Fibroblast of lung (primary cell): ENCODE results near the gene RBBP9. TPM values are rescaled to one million over a fixed set of nuclear protein-coding genes. Genes with fewer than 3 reads are reported as not detected.

Experiments
- DNase-seq, 2 donors: peaks; one replicate each; pipeline versions ENCODE4 v3.0.0 to v3.0.0-alpha.2; 2010; ENCODE audit warnings: low read depth in 2 of 2
- H2AFZ ChIP-seq: 2 replicates; pipeline ENCODE4 v1.5.1; 2012; ENCODE audit warnings: low read length, control low read depth, inconsistent platforms
- H3K27ac ChIP-seq: 2 replicates; pipeline ENCODE4 v1.5.1; 2011; ENCODE audit warnings: low read length, control low read depth; ENCODE audit not compliant: insufficient read depth
- H3K27me3 ChIP-seq: 2 replicates; pipeline ENCODE4 v1.5.1; 2011; ENCODE audit warnings: mild to moderate bottlenecking, low read length; ENCODE audit not compliant: control insufficient read depth, insufficient read depth
- H3K36me3 ChIP-seq: 2 replicates; pipeline ENCODE4 v1.5.1; 2011; ENCODE audit warnings: low read length; ENCODE audit not compliant: control insufficient read depth, insufficient read depth
- H3K4me1 ChIP-seq: 2 replicates; pipeline ENCODE4 v1.5.1; 2011; ENCODE audit warnings: low read length; ENCODE audit not compliant: control insufficient read depth, insufficient read depth; ENCODE audit errors: extremely low read depth
- H3K4me2 ChIP-seq: 2 replicates; pipeline ENCODE4 v1.5.1; 2011; ENCODE audit warnings: low read length, control low read depth; ENCODE audit not compliant: insufficient read depth; ENCODE audit errors: extremely low read depth
- H3K4me3 ChIP-seq, 4 experiments: fragments of 200-600 bp in 1 of 4; sonication (generic) in 1 of 4; replicated peaks in 1 of 4; 2 replicates each; pipeline ENCODE4 v1.5.1; 2011 to 2016; ENCODE audit warnings: low read length in 4 of 4, low read depth in 3 of 4, mild to moderate bottlenecking in 3 of 4, control low read depth in 2 of 4, inconsistent platforms in 1 of 4, mixed read lengths in 1 of 4; ENCODE audit not compliant: insufficient read depth in 1 of 4; ENCODE audit errors: control extremely low read depth in 1 of 4
- H3K79me2 ChIP-seq: 2 replicates; pipeline ENCODE4 v1.5.1; 2012; ENCODE audit warnings: mild to moderate bottlenecking, low read length, inconsistent platforms; ENCODE audit not compliant: control insufficient read depth, insufficient read depth
- H3K9ac ChIP-seq: 2 replicates; pipeline ENCODE4 v1.5.1; 2011; ENCODE audit warnings: mild to moderate bottlenecking, low read length, control low read depth; ENCODE audit not compliant: insufficient read depth
- H3K9me3 ChIP-seq: 2 replicates; pipeline ENCODE4 v1.5.1; 2012; ENCODE audit warnings: low read depth, low read length; ENCODE audit not compliant: control insufficient read depth, insufficient read depth
- H4K20me1 ChIP-seq: 2 replicates; pipeline ENCODE4 v1.5.1; 2011; ENCODE audit warnings: low read length; ENCODE audit not compliant: control insufficient read depth, insufficient read depth; ENCODE audit errors: extremely low read depth
- EZH2 ChIP-seq: IDR thresholded peaks from 2 replicates; pipeline ENCODE4 v1.5.1; 2012; ENCODE audit warnings: low read length, control low read depth, mild to moderate bottlenecking; ENCODE audit errors: missing control alignments
- polyA plus RNA-seq, 2 donors: library from polyadenylated mRNA; depleted of rRNA in 1 of 2; stranded (reverse) in 1 of 2; unstranded in 1 of 2; fragments of >200 nt; gene quantifications; 2 replicates each; pipeline ENCODE4 v1.2.1, GENCODE V29; 2011 to 2012; ENCODE audit warnings: missing spikeins in 1 of 2
- total RNA-seq: library from RNA; depleted of rRNA; stranded (reverse); fragments of >200 nt; gene quantifications from 2 replicates; pipeline ENCODE4 v1.2.1, GENCODE V29; 2014
- TF ChIP-seq, protein P1 (sequence below), 2 donors: IDR thresholded peaks in 1 of 2; conservative IDR thresholded peaks in 1 of 2; 1 replicate in 1 of 2; 2 replicates in 1 of 2; pipeline ENCODE4 v1.5.1; 2011 to 2012; ENCODE audit warnings: low read length in 2 of 2, control low read depth in 1 of 2, inconsistent platforms in 1 of 2, low read depth in 1 of 2, mild to moderate bottlenecking in 1 of 2

RBBP9 gene
- total and polyA plus RNA-seq, 2 donors (not counting 1 experiment from before 2014, with no cell fraction given), result 19.0 to 19.2 TPM

GRCh38 chr20:18443886-18444285, 53.1 kb downstream of the RBBP9 start:
- Histone ChIP-seq H4K20me1 (no peaks in the 10 kb centered on the region), H3K4me1 (no peaks in the 10 kb centered on the region), H3K9me3 (no peaks in the 10 kb centered on the region), H3K4me2 (no peak overlapping the region), H3K27ac (no peak overlapping the region), H3K9ac (no peak overlapping the region), H2AFZ (no peak overlapping the region), H3K36me3 (no peaks in the 10 kb centered on the region), H3K79me2 (no peaks in the 10 kb centered on the region), H3K27me3 (no peaks in the 10 kb centered on the region), H3K4me3 (no peak overlapping the region)
- peak; percentile 11 to 35 for DNase-seq
- TF ChIP-seq EZH2, result no peak
- TF ChIP-seq, protein P1, sequence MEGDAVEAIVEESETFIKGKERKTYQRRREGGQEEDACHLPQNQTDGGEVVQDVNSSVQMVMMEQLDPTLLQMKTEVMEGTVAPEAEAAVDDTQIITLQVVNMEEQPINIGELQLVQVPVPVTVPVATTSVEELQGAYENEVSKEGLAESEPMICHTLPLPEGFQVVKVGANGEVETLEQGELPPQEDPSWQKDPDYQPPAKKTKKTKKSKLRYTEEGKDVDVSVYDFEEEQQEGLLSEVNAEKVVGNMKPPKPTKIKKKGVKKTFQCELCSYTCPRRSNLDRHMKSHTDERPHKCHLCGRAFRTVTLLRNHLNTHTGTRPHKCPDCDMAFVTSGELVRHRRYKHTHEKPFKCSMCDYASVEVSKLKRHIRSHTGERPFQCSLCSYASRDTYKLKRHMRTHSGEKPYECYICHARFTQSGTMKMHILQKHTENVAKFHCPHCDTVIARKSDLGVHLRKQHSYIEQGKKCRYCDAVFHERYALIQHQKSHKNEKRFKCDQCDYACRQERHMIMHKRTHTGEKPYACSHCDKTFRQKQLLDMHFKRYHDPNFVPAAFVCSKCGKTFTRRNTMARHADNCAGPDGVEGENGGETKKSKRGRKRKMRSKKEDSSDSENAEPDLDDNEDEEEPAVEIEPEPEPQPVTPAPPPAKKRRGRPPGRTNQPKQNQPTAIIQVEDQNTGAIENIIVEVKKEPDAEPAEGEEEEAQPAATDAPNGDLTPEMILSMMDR (conservative IDR thresholded peaks at IDR 0.05 in 1 of 2, IDR thresholded peaks at IDR 0.05 in 1 of 2; ENCODE audit: low read depth in 1 of 2, low read length in 2 of 2), result no peak

- Histone ChIP-seq H4K20me1 (no peaks in the 10 kb centered on the region), H3K9me3 (no peaks in the 10 kb centered on the region), H3K4me1 (no peaks in the 10 kb centered on the region), H3K36me3 (no peaks in the 10 kb centered on the region), H3K27me3 (no peaks in the 10 kb centered on the region), H3K27ac (no peak overlapping the region), H3K4me3 (no peak overlapping the region), H3K9ac (no peak overlapping the region), H3K79me2 (no peaks in the 10 kb centered on the region), H2AFZ (no peak overlapping the region), H3K4me2 (no peak overlapping the region)
- DNase-seq, result no peak
- TF ChIP-seq, protein P1 (conservative IDR thresholded peaks at IDR 0.05 in 1 of 2, IDR thresholded peaks at IDR 0.05 in 1 of 2; ENCODE audit: low read depth in 1 of 2, low read length in 2 of 2), result no peak
- TF ChIP-seq EZH2, result no peak
These were observed 56.6 kb downstream of the RBBP9 start for GRCh38 chr20:18440403-18440802.

DNA sequence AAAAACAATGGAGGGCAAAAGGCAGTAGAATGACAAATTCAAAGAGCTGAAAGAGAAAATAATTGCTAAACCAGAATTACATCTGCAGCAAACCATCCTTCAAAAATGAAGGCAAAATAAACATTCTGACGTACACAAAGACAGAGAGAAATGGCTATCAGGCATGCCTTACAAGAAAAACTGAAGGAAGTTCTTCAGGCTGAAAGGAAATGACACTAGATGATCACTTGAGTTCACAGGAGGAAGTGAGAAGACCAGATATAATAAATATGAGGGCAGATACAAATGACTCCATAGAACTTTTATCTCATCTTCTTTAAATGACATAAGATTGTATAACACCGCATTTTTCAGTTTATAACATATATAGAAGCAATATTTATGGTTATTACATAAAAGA, 60.2 kb downstream of the RBBP9 start:
- no peaks in the 10 kb centered on the region for H4K20me1 ChIP-seq
- H3K4me3 ChIP-seq, result no peak overlapping the region
- H3K9ac ChIP-seq, result no peak overlapping the region
- TF ChIP-seq, protein P1 (conservative IDR thresholded peaks at IDR 0.05 in 1 of 2, IDR thresholded peaks at IDR 0.05 in 1 of 2; ENCODE audit: low read depth in 1 of 2, low read length in 2 of 2), result no peak
- TF ChIP-seq EZH2, result no peak
- H3K4me2 ChIP-seq, result no peak overlapping the region
- no peaks in the 10 kb centered on the region for H3K9me3 ChIP-seq
- no peaks in the 10 kb centered on the region for H3K27me3 ChIP-seq
- H3K27ac ChIP-seq, result no peak overlapping the region
- H3K79me2 ChIP-seq, result no peaks in the 10 kb centered on the region
- no peaks in the 10 kb centered on the region for H3K36me3 ChIP-seq
- peak in 1 of 2 donors; percentile 2 for DNase-seq
- H3K4me1 ChIP-seq, result no peaks in the 10 kb centered on the region
- peak overlapping the region; percentile 30 for H2AFZ ChIP-seq

Other genes starting within 250 kb of the RBBP9 start
- 27.0 and 31.5 TPM in 2 replicates for gene ZNF133, start 208.7 kb downstream of the RBBP9 start, total RNA-seq
- gene ZNF133, start 208.7 kb downstream of the RBBP9 start, polyA plus RNA-seq, result 7.0 and 8.7 TPM in 2 replicates
- gene DZANK1, start 30.2 kb downstream of the RBBP9 start, total RNA-seq, result 0.77 and 0.83 TPM in 2 replicates
- 1.2 and 1.3 TPM in 2 replicates for gene DZANK1, start 30.2 kb downstream of the RBBP9 start, polyA plus RNA-seq
- 15.4 and 20.5 TPM in 2 replicates for gene POLR3F, start 29.8 kb downstream of the RBBP9 start, total RNA-seq
- 11.2 and 11.3 TPM in 2 replicates for gene POLR3F, start 29.8 kb downstream of the RBBP9 start, polyA plus RNA-seq
- 34.7 and 52.0 TPM in 2 replicates for gene SEC23B, start 10.7 kb upstream of the RBBP9 start, total RNA-seq
- 51.0 and 67.9 TPM in 2 replicates for gene SEC23B, start 10.7 kb upstream of the RBBP9 start, polyA plus RNA-seq
- 76.0 and 115 TPM in 2 replicates for gene SMIM26, start 70.2 kb upstream of the RBBP9 start, total RNA-seq
- gene SMIM26, start 70.2 kb upstream of the RBBP9 start, polyA plus RNA-seq, result 81.8 and 99.1 TPM in 2 replicates
- 50.8 and 71.0 TPM in 2 replicates for gene DTD1, start 90.8 kb upstream of the RBBP9 start, total RNA-seq
- 60.8 and 102 TPM in 2 replicates for gene DTD1, start 90.8 kb upstream of the RBBP9 start, polyA plus RNA-seq